Measurements from ENCODE around the gene CHTF8.

GRCh38 chr16:69145658-69146057, 13.3 kb upstream of the CHTF8 start:
- no peak for TF ChIP-seq CTCF (IDR thresholded peaks at IDR 0.05)
- no peak for TF ChIP-seq POLR2AphosphoS5 (IDR thresholded peaks at IDR 0.05)
